MM.1S (cell line): ENCODE data around the gene SSBP1.
A peak's percentile ranks its signal among the peaks of the same experiment; 100 is the strongest.

ENCODE experiments used
- DNase-seq: peaks from one replicate; pipeline ENCODE4 v3.0.0-alpha.2; 2015
- H2AFZ ChIP-seq: fragments of 300-600 bp; sonication (generic); 2 replicates; pipeline ENCODE4 v1.6.0; 2016; ENCODE audit warnings: antibody characterized with exemption, low read length
- H3F3A ChIP-seq: fragments of 300-600 bp; sonication (generic); 2 replicates; pipeline ENCODE4 v1.6.1; 2016; ENCODE audit warnings: mild to moderate bottlenecking, antibody characterized with exemption, low read length, moderate library complexity, mixed read lengths; ENCODE audit not compliant: insufficient read depth
- H3K27ac ChIP-seq: fragments of 300-600 bp; sonication (generic); 2 replicates; pipeline ENCODE4 v1.5.1; 2016; ENCODE audit warnings: mild to moderate bottlenecking, low read length
- H3K27me3 ChIP-seq: fragments of 300-600 bp; sonication (generic); replicated peaks from 2 replicates; pipeline ENCODE4 v1.6.0; 2016; ENCODE audit warnings: low read length; ENCODE audit not compliant: insufficient read depth
- H3K36me3 ChIP-seq: fragments of 300-600 bp; sonication (generic); replicated peaks from 2 replicates; pipeline ENCODE4 v1.6.1; 2016; ENCODE audit warnings: mild to moderate bottlenecking, low read length, mixed read lengths; ENCODE audit not compliant: insufficient read depth
- H3K4me1 ChIP-seq: fragments of 300-600 bp; sonication (generic); 2 replicates; pipeline ENCODE4 v1.6.1; 2016; ENCODE audit warnings: low read length, mixed read lengths
- H3K4me2 ChIP-seq: fragments of 300-600 bp; sonication (generic); 2 replicates; pipeline ENCODE4 v1.6.0; 2016; ENCODE audit warnings: low read depth, low read length
- H3K4me3 ChIP-seq: fragments of 300-600 bp; sonication (generic); 2 replicates; pipeline ENCODE4 v1.5.1; 2016; ENCODE audit warnings: low read length, mixed read lengths
- H3K79me2 ChIP-seq: fragments of 300-600 bp; sonication (generic); 2 replicates; pipeline ENCODE4 v1.6.1; 2016; ENCODE audit warnings: mixed run types, low read length, mixed read lengths
- H3K9ac ChIP-seq: fragments of 300-600 bp; sonication (generic); 2 replicates; pipeline ENCODE4 v1.6.1; 2016; ENCODE audit warnings: low read length, mixed read lengths
- H3K9me2 ChIP-seq: fragments of 300-600 bp; sonication (generic); replicated peaks from 2 replicates; pipeline ENCODE4 v1.6.1; 2016; ENCODE audit warnings: mild to moderate bottlenecking, low read length, mixed read lengths; ENCODE audit not compliant: insufficient read depth
- H3K9me3 ChIP-seq: fragments of 300-600 bp; sonication (generic); replicated peaks from 2 replicates; pipeline ENCODE4 v1.6.1; 2016; ENCODE audit warnings: mild to moderate bottlenecking, low read length, mixed read lengths; ENCODE audit not compliant: insufficient read depth
- H4K20me1 ChIP-seq: fragments of 300-600 bp; sonication (generic); 2 replicates; pipeline ENCODE4 v1.6.1; 2016; ENCODE audit warnings: mild to moderate bottlenecking, low read length, moderate library complexity, mixed read lengths; ENCODE audit not compliant: insufficient read depth
- EZH2 ChIP-seq: fragments of 300-600 bp; sonication (generic); optimal IDR thresholded peaks from 2 replicates; pipeline ENCODE3; 2017; ENCODE audit warnings: low read depth, mild to moderate bottlenecking, antibody characterized with exemption, low read length, mixed read lengths
- EZH2phosphoT487 ChIP-seq: fragments of 300-600 bp; sonication (generic); IDR thresholded peaks from 2 replicates; pipeline ENCODE4 v1.6.1; 2018; ENCODE audit warnings: antibody characterized with exemption, low read length
- TF ChIP-seq, protein P1 (sequence below): fragments of 300-600 bp; sonication (generic); IDR thresholded peaks from 2 replicates; pipeline ENCODE4 v1.5.1; 2016; ENCODE audit warnings: antibody characterized with exemption, low read length, mixed read lengths

Gene SSBP1

DNA sequence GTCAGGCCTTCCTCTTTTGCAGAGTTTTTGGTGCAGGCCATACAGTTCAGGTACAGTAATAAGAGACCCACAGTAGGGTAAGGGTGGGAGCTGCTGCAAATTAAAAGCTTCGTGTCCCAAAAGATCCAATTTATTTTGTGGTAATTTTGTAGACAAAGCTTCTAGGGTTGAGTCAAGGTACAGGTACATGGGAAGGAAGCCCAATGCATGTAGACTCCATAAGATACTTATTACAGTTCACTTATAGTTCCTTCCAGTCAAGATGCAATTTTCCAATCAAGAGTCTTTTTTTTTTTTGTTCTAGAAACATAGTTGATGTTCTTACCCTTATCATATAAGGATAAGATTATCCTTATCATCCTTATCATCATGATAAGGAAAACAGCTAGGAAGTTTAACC, 38.2 kb downstream of the SSBP1 start, which contains the start of gene TAS2R4:
TSS of gene TAS2R4 (plus strand) at position 301 of the 400 bp plus-strand sequence. CDS start 1,815 bp downstream, outside the sequence.
- Histone ChIP-seq H4K20me1 (no peaks in the 10 kb centered on the region), H3K79me2 (no peaks in the 10 kb centered on the region), H2AFZ (no peak within 1 kb of the TSS), H3K9me3 (no peaks in the 10 kb centered on the region), H3K36me3 (0 out of 2 replicates have a peak, but pooled peaks cover 4% of the 10 kb centered on the region), H3K27me3 (no peaks in the 10 kb centered on the region), H3K27ac (no peak within 1 kb of the TSS), H3K9me2 (no peaks in the 10 kb centered on the region), H3K9ac (no peak within 1 kb of the TSS), H3K4me3 (no peak within 1 kb of the TSS), H3K4me1 (no peaks in the 10 kb centered on the region), H3F3A (no peaks in the 10 kb centered on the region), H3K4me2 (no peak within 1 kb of the TSS)
- TF ChIP-seq, protein P1, sequence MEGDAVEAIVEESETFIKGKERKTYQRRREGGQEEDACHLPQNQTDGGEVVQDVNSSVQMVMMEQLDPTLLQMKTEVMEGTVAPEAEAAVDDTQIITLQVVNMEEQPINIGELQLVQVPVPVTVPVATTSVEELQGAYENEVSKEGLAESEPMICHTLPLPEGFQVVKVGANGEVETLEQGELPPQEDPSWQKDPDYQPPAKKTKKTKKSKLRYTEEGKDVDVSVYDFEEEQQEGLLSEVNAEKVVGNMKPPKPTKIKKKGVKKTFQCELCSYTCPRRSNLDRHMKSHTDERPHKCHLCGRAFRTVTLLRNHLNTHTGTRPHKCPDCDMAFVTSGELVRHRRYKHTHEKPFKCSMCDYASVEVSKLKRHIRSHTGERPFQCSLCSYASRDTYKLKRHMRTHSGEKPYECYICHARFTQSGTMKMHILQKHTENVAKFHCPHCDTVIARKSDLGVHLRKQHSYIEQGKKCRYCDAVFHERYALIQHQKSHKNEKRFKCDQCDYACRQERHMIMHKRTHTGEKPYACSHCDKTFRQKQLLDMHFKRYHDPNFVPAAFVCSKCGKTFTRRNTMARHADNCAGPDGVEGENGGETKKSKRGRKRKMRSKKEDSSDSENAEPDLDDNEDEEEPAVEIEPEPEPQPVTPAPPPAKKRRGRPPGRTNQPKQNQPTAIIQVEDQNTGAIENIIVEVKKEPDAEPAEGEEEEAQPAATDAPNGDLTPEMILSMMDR = no peak
- TF ChIP-seq EZH2phosphoT487 (no peak), EZH2 (no peak)
- peak; percentile 2 for DNase-seq

DNA sequence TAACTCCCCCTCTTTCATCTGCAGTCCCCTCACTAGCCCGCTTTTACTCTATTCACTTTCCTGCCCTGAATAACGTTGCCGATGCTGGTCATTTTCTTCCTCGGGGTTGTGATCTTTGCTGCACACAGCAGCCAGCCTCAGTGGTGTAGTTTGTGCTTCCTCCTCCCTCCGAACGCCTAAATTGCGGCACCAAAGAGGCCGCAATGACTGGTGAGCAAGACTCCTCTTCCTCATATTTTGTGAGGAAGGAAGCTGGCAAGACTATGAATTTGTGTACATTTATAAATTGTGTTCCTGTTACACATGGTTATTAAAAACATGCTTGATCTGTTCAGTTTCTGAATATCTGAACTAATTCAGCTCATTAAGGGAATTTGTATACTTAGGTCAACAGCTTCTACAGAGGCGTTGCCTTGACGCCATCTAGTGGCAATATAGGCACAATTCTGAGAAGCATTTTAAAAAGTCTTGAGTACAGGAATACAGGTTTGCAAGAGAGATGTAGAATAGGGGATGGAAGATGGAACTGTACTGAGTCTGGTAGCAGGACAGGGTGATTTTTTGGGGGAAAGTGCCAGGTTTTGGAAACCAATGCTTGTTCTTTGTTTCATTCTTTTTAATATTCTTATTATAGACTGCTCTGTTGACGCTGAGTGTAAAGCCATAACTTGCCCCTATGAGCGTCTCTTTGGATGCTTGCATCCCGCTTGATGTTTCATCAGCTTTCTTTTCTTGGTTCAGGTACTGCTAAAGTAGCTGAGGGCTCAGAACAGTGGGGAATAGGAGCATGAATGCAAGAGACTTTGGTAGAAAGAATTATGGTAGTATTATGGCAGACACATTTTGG, 47.8 kb downstream of the SSBP1 start:
- H3K27me3 ChIP-seq = no peaks in the 10 kb centered on the region

DNA sequence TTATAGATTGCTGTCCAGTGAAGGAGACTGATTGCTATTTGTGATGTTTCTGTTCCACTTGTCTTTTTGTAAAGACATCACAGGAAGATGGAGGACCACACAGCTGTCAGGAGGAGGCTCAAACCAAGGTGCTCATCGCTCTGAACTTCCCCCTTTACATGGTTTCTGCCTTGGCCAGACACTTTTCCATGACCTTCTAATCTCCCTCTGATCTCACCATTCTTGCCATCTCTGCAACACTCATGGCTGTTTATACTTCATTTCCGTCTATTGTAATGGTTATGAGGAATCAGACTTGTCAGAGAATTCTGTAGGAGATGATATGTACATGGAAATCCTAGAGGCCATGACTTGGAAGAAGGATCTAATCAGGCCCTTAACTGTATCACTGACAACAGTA, 50.1 kb downstream of the SSBP1 start:
- Histone ChIP-seq H3K4me2 (no peak overlapping the region), H3K9me2 (no peaks in the 10 kb centered on the region), H3K27ac (no peak overlapping the region), H3F3A (no peaks in the 10 kb centered on the region), H3K4me1 (no peaks in the 10 kb centered on the region), H3K27me3 (no peaks in the 10 kb centered on the region), H3K4me3 (no peak overlapping the region), H3K36me3 (no peaks in the 10 kb centered on the region), H3K9me3 (no peaks in the 10 kb centered on the region), H3K79me2 (no peaks in the 10 kb centered on the region), H4K20me1 (no peaks in the 10 kb centered on the region), H2AFZ (no peak overlapping the region), H3K9ac (no peak overlapping the region)
- TF ChIP-seq EZH2 = no peak
- TF ChIP-seq, protein P1 = no peak
- TF ChIP-seq EZH2phosphoT487 = no peak
- no peak for DNase-seq

More for the DNA sequence above, 47.8 kb downstream of the SSBP1 start:
- H3F3A ChIP-seq = no peaks in the 10 kb centered on the region
- H3K9ac ChIP-seq = no peak overlapping the region
- H3K9me3 ChIP-seq = no peaks in the 10 kb centered on the region
- H4K20me1 ChIP-seq = no peaks in the 10 kb centered on the region
- no peak overlapping the region for H3K4me3 ChIP-seq
- no peaks in the 10 kb centered on the region for H3K9me2 ChIP-seq
- DNase-seq = peak; percentile 78
- no peaks in the 10 kb centered on the region for H3K79me2 ChIP-seq
- TF ChIP-seq EZH2phosphoT487 = no peak
- TF ChIP-seq, protein P1 = peak; percentile 97
- no peak overlapping the region for H3K4me2 ChIP-seq
- no peaks in the 10 kb centered on the region for H3K36me3 ChIP-seq
- no peak overlapping the region for H3K27ac ChIP-seq
- H3K4me1 ChIP-seq = no peaks in the 10 kb centered on the region
- H2AFZ ChIP-seq = no peak overlapping the region
